Measurements from ENCODE around the gene METTL8. TPM values are rescaled to one million over a fixed set of nuclear protein-coding genes. Genes with fewer than 3 reads are reported as not detected.

Gene METTL8
- total and polyA plus RNA-seq, 2 experiments from 2014 or later, result 60.9 to 64.3 TPM

DNA sequence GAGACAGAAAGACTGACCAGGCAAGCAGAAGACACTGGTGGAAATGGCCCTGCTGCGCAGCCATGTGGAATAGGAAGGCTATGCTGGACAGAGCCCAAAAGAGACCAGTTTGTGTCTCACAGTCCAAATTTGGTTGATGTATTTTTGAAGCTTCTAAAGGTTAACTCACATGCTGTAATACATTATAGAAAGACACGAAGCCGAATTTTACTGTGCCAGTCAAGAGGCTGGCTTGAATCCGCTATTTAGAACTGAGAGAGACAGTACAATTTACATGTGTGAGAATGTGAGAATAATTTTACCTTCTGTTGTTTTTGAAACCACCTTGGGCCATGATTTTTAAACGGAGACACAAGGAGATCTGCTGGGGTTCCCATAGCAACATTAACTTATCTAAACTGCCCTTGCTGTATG lies 113.6 kb downstream of the METTL8 start:
- H3K4me1 ChIP-seq (ENCODE audit: insufficient read depth), result peaks cover 55% of the 10 kb centered on the region
- Mint-ChIP-seq H3K4me1 (peaks cover 73% of the 10 kb centered on the region), H3K4me3 (peak overlapping the region; percentile 4; the same call in 1 of the 3 replicates), H3K27ac (peak overlapping the region; percentile 55), H3K36me3 (ENCODE audit: low read depth) (peaks cover 27% of the 10 kb centered on the region), H3K27me3 (ENCODE audit: insufficient read depth, low read depth, poor library complexity) (peaks cover 16% of the 10 kb centered on the region), H3K9me3 (peaks cover under 1% of the 10 kb centered on the region; the same call in 1 of the 3 replicates)
- H3K4me2 ChIP-seq, result peak overlapping the region; percentile 58
- ATAC-seq (no peak), DNase-seq (ENCODE audit: low spot score) (no peak)
- no peaks in the 10 kb centered on the region for H3K79me2 ChIP-seq (replicated peaks; ENCODE audit: insufficient read depth)
- H3K27me3 ChIP-seq (ENCODE audit: insufficient read depth), result no peaks in the 10 kb centered on the region
- H3K9me2 ChIP-seq (ENCODE audit: insufficient read depth), result no peaks in the 10 kb centered on the region
- peak overlapping the region; percentile 96 for H3K27ac ChIP-seq (ENCODE audit: low read depth)
- H4K20me1 ChIP-seq (replicated peaks; ENCODE audit: insufficient read depth), result no peaks in the 10 kb centered on the region
- H2AFZ ChIP-seq, result no peak overlapping the region
- H3F3A ChIP-seq (replicated peaks; ENCODE audit: low read depth), result peaks cover 7% of the 10 kb centered on the region; the same call in 1 of the 2 replicates
- no peak overlapping the region for H3K4me3 ChIP-seq
- no peaks in the 10 kb centered on the region for H3K36me3 ChIP-seq (ENCODE audit: insufficient read depth)
- TF ChIP-seq, protein P1, sequence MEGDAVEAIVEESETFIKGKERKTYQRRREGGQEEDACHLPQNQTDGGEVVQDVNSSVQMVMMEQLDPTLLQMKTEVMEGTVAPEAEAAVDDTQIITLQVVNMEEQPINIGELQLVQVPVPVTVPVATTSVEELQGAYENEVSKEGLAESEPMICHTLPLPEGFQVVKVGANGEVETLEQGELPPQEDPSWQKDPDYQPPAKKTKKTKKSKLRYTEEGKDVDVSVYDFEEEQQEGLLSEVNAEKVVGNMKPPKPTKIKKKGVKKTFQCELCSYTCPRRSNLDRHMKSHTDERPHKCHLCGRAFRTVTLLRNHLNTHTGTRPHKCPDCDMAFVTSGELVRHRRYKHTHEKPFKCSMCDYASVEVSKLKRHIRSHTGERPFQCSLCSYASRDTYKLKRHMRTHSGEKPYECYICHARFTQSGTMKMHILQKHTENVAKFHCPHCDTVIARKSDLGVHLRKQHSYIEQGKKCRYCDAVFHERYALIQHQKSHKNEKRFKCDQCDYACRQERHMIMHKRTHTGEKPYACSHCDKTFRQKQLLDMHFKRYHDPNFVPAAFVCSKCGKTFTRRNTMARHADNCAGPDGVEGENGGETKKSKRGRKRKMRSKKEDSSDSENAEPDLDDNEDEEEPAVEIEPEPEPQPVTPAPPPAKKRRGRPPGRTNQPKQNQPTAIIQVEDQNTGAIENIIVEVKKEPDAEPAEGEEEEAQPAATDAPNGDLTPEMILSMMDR (conservative IDR thresholded peaks at IDR 0.05; ENCODE audit: low read depth in 2 of 2), result peak in 1 of 2 experiments; percentile 18; a peak in 1 of 4 replicates
- TF ChIP-seq ETS1 (IDR thresholded peaks at IDR 0.05), result no peak
- TF ChIP-seq ZNF114 (CRISPR knock-in tag; IDR thresholded peaks at IDR 0.05), result no peak
- TF ChIP-seq, protein P2, sequence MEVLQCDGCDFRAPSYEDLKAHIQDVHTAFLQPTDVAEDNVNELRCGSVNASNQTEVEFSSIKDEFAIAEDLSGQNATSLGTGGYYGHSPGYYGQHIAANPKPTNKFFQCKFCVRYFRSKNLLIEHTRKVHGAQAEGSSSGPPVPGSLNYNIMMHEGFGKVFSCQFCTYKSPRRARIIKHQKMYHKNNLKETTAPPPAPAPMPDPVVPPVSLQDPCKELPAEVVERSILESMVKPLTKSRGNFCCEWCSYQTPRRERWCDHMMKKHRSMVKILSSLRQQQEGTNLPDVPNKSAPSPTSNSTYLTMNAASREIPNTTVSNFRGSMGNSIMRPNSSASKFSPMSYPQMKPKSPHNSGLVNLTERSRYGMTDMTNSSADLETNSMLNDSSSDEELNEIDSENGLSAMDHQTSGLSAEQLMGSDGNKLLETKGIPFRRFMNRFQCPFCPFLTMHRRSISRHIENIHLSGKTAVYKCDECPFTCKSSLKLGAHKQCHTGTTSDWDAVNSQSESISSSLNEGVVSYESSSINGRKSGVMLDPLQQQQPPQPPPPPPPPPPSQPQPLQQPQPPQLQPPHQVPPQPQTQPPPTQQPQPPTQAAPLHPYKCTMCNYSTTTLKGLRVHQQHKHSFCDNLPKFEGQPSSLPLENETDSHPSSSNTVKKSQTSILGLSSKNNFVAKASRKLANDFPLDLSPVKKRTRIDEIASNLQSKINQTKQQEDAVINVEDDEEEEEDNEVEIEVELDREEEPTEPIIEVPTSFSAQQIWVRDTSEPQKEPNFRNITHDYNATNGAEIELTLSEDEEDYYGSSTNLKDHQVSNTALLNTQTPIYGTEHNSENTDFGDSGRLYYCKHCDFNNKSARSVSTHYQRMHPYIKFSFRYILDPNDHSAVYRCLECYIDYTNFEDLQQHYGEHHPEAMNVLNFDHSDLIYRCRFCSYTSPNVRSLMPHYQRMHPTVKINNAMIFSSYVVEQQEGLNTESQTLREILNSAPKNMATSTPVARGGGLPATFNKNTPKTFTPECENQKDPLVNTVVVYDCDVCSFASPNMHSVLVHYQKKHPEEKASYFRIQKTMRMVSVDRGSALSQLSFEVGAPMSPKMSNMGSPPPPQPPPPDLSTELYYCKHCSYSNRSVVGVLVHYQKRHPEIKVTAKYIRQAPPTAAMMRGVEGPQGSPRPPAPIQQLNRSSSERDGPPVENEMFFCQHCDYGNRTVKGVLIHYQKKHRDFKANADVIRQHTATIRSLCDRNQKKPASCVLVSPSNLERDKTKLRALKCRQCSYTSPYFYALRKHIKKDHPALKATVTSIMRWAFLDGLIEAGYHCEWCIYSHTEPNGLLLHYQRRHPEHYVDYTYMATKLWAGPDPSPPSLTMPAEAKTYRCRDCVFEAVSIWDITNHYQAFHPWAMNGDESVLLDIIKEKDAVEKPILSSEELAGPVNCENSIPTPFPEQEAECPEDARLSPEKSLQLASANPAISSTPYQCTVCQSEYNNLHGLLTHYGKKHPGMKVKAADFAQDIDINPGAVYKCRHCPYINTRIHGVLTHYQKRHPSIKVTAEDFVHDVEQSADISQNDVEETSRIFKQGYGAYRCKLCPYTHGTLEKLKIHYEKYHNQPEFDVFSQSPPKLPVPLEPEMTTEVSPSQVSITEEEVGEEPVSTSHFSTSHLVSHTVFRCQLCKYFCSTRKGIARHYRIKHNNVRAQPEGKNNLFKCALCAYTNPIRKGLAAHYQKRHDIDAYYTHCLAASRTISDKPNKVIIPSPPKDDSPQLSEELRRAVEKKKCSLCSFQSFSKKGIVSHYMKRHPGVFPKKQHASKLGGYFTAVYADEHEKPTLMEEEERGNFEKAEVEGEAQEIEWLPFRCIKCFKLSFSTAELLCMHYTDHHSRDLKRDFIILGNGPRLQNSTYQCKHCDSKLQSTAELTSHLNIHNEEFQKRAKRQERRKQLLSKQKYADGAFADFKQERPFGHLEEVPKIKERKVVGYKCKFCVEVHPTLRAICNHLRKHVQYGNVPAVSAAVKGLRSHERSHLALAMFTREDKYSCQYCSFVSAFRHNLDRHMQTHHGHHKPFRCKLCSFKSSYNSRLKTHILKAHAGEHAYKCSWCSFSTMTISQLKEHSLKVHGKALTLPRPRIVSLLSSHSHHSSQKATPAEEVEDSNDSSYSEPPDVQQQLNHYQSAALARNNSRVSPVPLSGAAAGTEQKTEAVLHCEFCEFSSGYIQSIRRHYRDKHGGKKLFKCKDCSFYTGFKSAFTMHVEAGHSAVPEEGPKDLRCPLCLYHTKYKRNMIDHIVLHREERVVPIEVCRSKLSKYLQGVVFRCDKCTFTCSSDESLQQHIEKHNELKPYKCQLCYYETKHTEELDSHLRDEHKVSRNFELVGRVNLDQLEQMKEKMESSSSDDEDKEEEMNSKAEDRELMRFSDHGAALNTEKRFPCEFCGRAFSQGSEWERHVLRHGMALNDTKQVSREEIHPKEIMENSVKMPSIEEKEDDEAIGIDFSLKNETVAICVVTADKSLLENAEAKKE (CRISPR knock-in tag; IDR thresholded peaks at IDR 0.05), result no peak
- no peak for TF ChIP-seq JUNB (IDR thresholded peaks at IDR 0.05; ENCODE audit: unreplicated experiment)
- no peak for TF ChIP-seq CREB1 (CRISPR knock-in tag; IDR thresholded peaks at IDR 0.05; ENCODE audit: low read depth)
- no peak for TF ChIP-seq POLR2AphosphoS5 (IDR thresholded peaks at IDR 0.05; ENCODE audit: low read depth)
- TF ChIP-seq NANOG (IDR thresholded peaks at IDR 0.05; ENCODE audit: borderline replicate concordance), result no peak
- TF ChIP-seq ZNF331 (CRISPR knock-in tag; IDR thresholded peaks at IDR 0.05; ENCODE audit: low read depth), result no peak
- TF ChIP-seq, protein P3, sequence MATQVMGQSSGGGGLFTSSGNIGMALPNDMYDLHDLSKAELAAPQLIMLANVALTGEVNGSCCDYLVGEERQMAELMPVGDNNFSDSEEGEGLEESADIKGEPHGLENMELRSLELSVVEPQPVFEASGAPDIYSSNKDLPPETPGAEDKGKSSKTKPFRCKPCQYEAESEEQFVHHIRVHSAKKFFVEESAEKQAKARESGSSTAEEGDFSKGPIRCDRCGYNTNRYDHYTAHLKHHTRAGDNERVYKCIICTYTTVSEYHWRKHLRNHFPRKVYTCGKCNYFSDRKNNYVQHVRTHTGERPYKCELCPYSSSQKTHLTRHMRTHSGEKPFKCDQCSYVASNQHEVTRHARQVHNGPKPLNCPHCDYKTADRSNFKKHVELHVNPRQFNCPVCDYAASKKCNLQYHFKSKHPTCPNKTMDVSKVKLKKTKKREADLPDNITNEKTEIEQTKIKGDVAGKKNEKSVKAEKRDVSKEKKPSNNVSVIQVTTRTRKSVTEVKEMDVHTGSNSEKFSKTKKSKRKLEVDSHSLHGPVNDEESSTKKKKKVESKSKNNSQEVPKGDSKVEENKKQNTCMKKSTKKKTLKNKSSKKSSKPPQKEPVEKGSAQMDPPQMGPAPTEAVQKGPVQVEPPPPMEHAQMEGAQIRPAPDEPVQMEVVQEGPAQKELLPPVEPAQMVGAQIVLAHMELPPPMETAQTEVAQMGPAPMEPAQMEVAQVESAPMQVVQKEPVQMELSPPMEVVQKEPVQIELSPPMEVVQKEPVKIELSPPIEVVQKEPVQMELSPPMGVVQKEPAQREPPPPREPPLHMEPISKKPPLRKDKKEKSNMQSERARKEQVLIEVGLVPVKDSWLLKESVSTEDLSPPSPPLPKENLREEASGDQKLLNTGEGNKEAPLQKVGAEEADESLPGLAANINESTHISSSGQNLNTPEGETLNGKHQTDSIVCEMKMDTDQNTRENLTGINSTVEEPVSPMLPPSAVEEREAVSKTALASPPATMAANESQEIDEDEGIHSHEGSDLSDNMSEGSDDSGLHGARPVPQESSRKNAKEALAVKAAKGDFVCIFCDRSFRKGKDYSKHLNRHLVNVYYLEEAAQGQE (IDR thresholded peaks at IDR 0.05; ENCODE audit: unreplicated experiment), result peak; percentile 51
- no peak for TF ChIP-seq STAT1 (IDR thresholded peaks at IDR 0.05; ENCODE audit: unreplicated experiment)
